ELR (cell line): Measurements from ENCODE around the gene MTF2.

Source experiments
- DNase-seq: peaks from one replicate; pipeline ENCODE4 v3.0.0-alpha.2; 2015; ENCODE audit warnings: low read depth

MTF2 gene

DNA sequence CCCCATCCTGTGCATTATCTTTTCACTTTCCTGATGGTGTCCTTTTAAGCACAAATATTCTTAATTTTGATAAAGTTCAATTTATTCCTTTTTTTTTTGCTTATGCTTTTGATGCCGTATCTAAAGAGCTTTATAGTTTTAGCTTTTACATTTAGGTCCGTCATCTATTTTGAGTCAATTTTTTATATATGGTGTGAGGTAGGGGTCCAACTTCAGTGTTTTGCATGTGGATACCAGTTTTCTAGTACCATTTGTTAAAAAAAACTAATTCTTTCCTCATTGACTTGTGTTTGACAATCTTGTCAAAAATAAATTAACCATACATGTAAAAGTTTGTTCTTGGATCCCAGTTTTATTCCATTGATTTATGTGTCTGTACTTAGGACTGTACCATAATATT lies 4.9 kb downstream of the MTF2 start:
- DNase-seq, result no peak

DNA sequence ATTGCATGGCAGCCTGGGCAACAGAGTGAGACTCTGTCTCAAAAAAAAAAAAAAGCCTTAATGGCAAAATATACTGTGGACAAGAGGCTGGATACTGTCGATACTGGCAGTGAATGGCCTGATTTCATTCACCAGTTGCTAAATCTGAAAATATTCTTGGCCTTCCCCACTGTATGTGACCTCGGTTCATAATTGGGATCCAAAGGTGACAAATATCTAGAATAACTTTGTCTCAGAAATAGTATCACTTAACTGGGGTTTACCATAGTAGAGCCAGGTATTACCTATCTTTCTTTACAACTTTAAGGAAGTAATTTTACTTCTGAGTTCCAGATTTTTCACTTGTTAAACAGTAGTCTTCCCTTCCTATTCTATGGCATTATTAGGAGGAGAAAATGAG lies 8.4 kb downstream of the MTF2 start:
- no peak for DNase-seq

DNA sequence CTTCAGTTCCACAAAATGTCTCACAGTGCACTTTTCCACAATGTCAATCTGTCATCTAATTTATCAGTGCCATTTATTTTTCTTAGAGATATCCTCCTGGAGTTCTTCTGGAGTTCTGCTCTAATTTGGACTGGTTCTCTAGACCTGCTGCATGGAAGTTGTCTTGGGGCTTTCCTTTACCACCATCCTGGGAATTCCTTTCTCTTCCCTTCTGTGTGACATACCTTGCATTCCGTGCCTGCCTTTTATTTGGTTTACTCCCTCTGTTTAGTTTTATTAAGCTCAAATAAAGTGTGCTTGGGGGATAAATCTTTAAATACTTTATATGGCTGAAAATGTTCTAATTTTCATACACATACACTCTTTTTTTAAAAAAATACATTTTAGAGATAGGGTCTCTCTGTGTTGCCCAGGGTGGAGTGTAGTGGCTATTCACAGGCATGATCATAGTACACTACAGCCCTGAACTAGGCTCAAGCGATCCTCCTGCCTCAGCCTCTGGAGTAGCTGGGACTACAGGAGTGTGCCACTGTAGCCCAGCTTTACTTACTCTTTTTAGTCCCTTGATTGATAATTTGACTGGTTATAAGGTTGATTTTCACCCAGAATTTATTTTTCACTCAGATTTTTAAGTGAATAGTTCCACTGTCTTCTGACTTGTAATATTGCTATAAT lies 14.4 kb downstream of the MTF2 start:
- no peak for DNase-seq

DNA sequence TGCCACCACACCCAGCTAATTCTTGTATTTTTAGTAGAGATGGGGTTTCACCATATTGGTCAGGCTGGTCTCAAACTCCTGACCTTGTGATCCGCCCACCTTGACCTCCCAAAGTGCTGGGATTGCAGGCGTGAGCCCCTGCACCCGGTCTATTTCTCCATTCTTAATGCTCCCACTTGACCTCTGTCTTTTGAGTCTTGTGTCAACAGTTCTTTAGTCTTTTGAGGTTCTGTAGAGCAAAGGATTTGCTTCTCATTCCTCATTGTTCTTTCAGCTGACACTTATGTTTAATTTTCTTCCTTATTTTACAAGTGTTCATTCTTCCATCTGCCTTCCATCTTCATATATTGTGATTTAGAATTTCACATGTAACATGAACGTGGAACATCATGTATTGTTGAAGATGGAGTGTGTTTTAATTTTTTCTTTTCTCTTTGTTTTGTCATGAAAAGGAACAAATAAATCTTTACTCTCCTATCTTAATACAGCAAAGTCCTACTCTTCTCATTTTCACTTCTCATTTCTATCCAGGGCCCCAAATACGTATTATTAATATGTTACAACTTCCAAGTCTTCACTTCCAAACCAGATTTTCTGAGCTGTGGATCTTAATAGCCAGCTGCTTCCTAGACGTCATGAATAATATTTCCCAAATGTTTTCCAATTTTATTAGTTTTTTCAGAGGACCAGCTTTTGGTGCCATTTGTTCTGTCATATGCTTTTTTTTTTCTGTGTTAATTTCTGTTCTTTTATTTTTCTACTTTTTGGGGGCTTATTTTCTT lies 16.9 kb downstream of the MTF2 start:
- no peak for DNase-seq

DNA sequence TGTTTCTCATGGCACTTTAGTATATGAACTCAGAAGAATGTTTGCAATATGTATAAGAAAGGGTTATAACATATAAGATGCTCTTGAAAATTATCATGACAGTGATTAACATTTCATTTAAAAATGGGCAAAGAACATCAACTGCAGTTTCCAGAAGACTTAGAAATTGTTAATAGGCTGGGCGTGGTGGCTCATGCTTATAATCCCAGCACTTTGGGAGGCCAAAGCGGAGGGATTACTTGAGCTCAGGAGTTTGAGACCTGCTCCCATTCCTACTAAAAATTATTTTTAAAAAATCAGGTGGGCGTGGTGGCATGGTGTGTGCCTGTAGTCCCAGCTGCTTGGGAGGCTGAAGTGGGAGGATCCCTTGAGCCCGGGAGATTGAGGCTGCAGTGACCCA lies 23.1 kb downstream of the MTF2 start:
- DNase-seq, result no peak

DNA sequence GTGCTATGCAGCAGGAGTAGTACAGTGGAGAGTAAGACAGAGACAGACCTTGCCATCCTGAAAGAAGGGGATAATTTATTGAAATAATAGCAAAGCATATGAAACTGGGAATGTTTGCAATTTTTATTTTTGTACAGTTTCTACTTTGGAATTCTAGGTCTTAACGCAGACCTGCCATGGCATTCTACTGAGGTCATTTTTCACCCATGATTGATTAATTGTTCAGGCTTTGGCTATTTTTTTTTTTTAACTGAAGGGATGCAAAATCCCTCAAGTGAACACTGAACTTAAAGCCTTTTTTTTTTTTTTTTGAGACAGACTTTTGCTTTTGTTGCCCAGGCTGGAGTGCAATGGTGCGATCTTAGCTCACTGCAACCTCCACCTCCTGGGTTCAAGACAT lies 27.1 kb downstream of the MTF2 start:
- DNase-seq, result no peak

DNA sequence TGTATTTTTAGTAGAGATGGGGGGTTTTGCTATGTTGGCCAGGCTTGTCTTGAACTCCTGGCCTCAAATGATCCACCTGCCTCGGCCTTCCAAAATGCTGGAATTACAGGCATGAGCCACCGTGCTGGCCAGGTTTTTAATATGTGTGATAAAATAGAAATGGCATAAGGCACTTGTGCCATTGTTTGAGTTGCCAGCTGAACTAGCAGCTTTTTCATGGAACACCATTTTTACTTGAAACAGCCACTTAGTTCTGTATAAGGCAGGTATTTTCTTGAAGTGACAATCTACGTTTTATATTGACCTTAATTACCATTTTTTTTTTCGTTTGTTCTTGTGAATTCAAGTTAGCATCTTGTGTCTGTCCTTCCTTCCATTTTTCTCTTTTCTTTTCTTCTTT lies 28.3 kb downstream of the MTF2 start:
- no peak for DNase-seq

DNA sequence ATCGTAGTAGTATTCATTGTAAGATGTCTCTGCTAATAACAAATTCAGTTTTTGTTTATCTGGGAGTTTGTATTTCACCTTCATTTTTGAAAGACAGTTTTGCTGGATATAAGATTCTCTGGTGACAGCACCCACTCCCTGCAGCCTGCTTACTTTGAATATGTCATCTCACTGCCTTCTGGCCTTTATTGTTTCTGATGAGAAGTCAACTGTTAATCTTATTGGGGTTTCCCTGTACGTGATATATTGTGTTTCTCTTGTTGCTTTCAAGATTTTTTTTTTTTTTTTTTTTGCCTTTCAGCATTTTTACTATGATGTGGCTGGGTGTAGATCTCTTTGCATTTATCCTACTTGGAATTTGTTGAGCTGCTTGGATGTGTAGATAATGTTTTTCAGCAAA lies 29.3 kb downstream of the MTF2 start:
- DNase-seq, result no peak

DNA sequence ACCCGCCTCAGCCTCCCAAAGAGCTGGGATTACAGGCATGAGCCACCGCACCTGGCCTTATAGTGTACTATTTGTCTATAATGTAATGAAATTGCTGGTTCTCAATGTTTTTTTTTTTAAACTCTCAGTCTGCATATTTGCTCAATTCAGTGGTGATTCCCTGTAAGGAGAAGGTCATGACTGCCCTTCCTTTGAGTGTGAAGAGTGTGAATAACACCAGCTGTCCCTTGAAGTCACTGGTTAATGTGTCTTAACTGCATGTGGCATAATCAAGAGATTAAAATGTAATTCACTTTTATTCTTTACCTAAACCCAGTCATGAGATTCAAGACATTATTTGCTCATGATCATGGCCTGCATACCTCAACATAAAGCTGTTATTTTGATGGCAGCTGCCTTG lies 30.5 kb downstream of the MTF2 start:
- DNase-seq, result no peak

DNA sequence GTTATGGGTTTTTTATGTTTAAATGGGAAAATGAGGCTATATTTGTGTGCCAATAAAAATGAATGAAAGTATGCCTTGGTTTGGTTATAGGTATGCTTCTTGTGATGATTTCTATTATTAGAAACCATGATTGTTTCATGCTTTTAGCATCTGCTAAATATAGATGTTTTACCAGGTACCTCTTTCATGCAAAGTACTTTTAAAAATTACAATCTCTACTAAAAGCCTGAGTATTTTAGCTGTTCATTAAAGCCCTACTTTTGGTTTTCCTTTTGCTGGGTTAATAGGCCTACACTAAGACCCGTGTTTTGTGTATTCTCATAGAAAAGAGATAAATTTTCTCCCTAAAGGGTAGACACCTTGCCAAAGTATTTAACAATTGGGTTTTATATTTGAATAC lies 32.0 kb downstream of the MTF2 start:
- no peak for DNase-seq

DNA sequence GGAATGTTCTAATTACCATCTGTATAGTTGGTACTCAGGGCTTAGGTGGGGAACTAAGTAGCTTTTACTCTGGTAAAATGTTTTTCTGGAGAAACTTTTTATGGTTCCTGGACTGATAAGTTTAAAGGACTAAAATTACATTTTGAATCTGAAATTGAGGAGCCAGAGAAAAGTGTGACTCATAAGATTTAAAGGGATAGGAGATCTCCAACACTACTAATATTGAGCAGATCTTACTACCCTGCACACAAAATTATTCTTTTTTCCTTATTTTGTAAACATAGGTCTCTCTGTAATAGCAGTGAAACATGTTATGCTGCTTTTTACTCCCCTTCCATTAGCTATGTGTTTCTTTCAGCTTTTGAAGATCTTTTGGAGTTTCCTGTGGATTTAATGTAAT lies 32.5 kb downstream of the MTF2 start:
- no peak for DNase-seq

DNA sequence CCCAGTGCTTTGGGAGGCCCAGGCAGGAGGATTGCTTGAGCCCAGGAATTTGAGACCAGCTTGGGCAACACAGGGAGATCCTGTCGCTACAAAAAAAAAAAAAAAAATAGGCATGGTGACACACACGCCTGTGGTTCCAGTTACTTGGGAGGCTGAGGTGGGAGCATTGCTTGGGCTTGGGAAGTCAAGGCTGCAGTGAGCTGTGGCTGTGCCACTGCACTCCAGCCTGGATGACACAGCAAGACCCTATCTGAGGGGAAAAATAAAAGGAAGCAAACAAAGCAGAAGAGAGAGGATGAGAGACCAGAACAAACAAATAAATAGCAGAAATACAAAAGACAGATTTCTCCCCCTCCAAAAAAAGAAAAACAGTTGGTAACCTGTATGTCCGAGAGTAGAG lies 34.0 kb downstream of the MTF2 start:
- peak; percentile 7 for DNase-seq

DNA sequence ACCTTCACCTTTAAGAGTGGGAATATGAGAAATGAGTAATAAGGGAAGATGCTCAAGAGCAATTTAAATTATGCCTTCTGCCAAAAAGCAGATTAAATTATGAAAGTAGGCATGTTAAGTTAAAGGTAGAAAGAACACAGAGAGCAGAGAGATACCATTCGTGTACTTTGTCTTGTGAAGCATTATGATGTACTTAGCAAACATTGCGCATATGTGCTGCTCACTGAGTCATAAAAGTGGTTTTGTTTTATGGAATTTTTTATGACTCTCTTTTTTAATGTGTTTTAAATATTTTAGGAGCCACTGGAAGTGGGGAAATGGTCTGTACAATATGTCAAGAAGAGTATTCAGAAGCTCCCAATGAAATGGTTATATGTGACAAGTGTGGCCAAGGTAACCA lies 35.3 kb downstream of the MTF2 start:
- peak; percentile 39 for DNase-seq

DNA sequence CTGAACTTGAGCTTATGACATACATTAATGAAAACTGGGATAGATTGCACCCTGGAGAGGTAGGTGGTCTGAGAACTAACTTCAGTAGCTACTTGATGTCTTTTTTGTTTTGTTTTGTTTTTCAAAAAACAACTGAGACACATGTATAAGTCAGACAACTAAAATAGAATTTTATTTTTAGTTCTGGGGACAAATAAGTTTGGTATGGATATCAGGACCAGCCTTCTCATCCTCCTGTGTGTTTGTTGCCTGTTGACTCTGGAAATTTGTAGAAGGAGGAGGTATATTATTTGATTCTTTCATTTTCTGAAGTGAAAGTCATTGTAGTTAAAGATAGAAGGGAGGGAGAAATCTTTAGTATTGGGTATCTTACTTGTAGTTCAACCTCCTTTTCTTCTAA lies 41.5 kb downstream of the MTF2 start:
- no peak for DNase-seq

DNA sequence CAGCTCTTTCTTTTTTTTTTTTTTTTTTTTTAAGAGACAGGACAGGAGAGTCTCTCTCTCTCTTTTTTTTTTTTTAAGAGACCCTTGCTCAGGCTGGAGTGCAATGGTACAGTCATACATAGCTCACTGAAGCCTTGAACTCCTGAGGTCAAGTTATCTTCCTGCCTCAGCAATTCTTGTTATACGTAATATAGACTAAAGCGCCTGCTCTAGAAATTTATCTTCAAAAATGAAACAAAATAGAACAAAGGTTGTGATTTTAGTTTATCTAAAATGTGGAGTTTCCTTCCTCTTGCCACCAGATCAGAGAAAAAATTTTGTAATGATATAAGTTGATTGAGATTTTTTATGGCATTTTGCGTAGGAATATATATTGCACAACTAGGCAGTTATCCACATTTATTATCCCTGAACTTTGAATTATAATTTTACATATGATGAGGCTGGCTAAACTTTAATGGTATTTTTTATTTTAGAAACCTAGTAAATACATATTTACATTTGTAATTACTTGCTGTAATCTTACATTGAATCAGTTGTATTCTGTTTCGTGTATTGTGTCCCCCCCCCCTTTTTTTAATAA lies 44.2 kb downstream of the MTF2 start:
- DNase-seq, result peak; percentile 38

DNA sequence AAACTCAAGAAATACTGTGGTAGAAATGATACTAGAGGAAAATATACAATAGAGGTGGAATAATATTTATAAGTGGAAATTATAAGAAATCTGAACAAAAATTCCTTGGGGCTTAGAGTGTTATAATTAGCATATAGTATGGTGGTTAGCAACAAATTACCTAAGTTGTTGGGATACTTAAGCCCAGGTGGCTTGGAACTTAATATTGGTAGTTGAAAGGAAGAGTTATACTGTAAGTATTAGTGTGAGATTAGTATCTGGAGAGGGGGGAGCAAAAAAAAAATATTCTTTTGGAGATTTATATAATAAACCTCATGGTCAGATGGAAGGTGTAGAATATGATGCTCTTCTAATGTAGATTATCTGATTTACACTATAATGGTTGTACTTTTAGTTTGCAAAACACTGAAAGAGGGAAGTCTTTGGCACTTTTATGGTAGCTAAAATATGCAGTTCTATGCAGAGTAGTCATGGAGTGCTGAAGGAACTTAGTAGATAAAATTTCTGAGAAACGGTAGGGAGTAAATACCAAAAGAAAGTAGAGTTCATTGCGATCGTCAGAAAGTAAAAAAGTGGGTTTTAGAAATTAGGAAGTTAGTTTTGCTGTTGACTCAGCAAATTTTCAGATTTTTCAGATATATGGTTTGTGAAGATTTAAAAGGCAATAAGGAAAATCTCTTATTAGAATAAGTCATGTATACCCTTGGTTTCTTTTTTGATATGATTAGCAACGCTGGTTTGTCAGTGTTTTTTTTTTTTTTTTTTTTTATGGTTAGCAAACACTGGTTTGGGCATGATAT lies 45.7 kb downstream of the MTF2 start:
- no peak for DNase-seq

DNA sequence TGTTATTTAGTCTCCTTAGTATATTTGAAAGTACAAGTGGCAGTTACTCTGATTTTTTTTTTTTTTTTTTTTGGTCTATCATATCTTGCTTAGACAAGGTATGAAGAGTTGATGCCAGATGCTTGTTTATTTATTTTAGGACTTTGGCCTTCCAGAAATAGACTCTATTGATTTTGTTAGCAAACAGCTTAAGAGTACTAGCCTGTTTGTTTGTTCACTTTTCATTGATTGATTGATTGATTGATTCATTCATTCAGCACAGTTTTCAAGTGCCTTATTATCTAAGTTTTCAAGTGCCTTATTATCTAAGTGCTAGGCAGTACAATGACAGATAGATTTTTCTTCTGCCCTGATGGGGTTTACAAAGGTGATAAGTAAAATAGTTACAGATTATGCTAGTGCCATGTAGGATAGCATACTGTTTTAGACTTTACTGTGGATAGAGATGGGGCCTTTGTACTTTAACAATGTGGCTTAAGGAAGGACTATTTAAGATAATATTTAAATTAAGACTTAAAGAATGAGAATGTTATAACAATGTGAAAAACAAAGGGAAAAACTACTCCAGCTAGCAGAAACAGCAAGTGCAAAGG lies 50.5 kb downstream of the MTF2 start:
- no peak for DNase-seq

DNA sequence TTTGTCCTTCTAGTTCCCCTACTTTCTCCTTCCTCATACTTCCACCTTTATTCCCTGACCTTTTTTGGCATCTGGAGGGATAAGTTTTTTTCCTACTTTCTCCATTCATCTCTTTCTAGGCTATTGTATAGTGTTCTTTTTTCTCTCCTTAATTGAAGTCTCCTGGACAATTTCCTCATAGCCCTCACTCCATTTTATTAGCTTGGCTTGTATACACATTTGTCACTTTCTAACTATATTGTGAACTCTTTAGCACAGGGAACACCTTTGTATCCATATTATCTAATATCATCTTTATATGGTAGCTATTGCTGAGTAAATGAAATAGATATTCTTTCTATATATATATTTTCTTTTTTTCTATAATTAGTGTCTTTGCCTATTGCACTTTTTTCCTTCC lies 53.6 kb downstream of the MTF2 start:
- no peak for DNase-seq

DNA sequence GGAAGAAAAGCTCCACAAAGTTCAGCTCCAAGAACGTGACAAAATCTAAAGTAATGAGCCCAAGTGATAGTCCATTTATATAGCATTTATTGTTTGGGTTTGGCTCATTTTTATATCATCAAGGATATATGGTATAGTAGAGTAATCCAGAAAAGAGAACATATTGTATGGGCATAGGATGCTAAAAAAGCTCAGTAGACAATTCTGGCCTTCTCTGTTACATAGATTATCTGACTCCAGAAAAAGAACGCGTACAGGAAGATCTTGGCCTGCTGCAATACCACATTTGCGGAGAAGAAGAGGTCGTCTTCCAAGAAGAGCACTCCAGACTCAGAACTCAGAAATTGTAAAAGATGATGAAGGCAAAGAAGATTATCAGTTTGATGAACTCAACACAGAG lies 57.4 kb downstream of the MTF2 start:
- no peak for DNase-seq

DNA sequence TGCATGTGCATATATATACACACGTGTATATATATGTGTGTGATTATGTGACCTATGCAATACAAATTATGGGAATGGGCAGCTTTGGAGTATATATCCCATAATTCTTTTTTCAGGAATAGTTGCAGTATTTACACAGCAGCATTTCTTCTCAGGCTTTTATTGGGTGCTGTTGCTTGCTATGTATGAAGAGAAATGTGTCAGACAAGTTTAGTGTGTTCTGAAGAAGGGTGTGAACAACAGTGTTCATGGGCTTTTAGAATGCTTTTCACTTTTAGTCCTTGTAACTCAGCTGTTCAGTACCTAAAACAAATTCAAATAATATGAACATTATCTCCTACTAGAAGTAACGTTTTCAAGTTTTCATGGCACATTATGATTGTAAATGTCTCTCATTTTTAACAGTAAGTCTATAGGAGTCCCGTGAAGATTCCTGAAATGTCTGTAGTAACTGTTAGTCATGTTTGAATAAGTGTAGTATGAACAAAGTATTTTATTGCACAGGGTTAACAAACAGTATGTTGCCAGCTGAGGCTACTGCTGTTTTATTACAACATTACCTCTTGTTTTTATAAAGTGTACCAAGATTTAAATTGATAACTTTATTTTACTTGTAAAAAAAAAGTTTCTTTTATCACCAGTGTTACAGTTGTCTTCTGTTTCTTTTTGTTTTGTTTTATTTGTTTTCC lies 58.7 kb downstream of the MTF2 start:
- DNase-seq, result no peak

DNA sequence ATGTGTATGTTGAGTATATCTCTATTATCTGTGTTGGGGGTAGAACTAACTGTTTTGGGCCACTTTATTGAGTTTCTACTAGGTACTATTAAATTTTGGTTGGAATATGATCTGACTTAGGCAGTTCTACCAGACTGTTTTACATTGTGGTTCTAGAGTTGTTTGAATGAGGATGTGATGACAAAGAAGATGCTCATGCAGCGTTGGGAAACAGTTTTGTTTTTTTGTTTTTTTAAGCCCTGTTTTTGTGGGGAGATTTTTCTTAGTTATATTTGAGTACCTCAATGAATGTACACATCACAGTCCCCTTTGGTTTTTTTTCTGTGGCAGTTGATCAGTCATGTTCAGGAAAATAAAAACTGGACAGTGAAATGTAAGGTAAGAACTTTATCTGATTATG lies 61.0 kb downstream of the MTF2 start:
- DNase-seq, result peak; percentile 33

DNA sequence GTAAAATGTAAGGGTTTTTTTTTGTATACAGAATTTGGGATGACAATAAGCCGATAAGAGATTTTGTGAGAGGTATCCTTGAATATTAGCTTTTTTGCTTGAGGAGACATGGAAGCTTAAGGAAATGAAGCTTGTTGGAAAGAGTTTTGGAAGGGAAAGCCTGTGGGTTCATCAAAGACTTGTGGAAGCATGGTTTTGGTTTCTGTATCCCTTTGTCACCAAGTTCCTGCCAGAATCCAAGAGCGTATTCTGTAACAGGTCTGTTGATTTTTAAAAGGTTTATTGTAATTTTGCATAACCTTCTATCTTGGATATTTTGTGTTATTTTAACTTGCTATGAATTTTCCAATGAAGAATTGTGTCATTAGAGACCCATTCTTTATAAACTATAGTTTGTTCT lies 63.1 kb downstream of the MTF2 start:
- DNase-seq, result no peak
